Endothelial cell of umbilical vein (primary cell): Measurements from ENCODE around the gene SPATS1. TPM values are rescaled to one million over a fixed set of nuclear protein-coding genes. Genes with fewer than 3 reads are reported as not detected.
"Not testable (repeated sequence)": the region's sequence is repeated elsewhere in the genome, so short reads cannot be mapped to it uniquely, and the experiment has no call there.

ENCODE experiments used
- BruUV-seq: library from RNA; stranded (reverse); fragments of 400-500 nt; replicated peaks from 2 replicates; lab custom pipeline; 2021; lab: Mats Ljungman, UMichigan
- CTCF ChIA-PET: fragments of 300-600, 350-600 bp; sonication (Branson Sonifier 250); formaldehyde crosslinking; loops from one replicate; lab custom pipeline; 2021; ENCODE audit warnings: antibody characterized with exemption, inconsistent platforms; lab: Charles Lee
- POLR2A ChIA-PET: fragments of 300-600, 350-600 bp; sonication (Branson Sonifier 250); formaldehyde crosslinking; loops from one replicate; lab custom pipeline; 2021; ENCODE audit warnings: antibody characterized with exemption, inconsistent platforms; lab: Charles Lee
- DNase-seq: peaks from one replicate; pipeline ENCODE4 v3.0.0-alpha.2; 2011; ENCODE audit warnings: low read depth, low spot score
- FAIRE-seq: peaks from 2 replicates; lab custom pipeline; 2011; peaks lifted over from hg19 to GRCh38; lab: Jason Lieb, UNC
- H2AFZ ChIP-seq: 2 replicates; pipeline ENCODE4 v1.6.0; 2012; ENCODE audit warnings: low read depth, low read length, control low read depth, inconsistent platforms
- H3K27ac ChIP-seq: 2 replicates; pipeline ENCODE4 v1.5.1; 2011; ENCODE audit warnings: low read depth, mild to moderate bottlenecking, control low read depth, low read length, moderate library complexity; ENCODE audit not compliant: insufficient read depth
- H3K27me3 ChIP-seq, 2 experiments: 2 replicates each; pipeline versions ENCODE4 v1.6.0 to v1.6.1; 2011; ENCODE audit warnings: low read length in 2 of 2, mixed read lengths in 1 of 2; ENCODE audit not compliant: control insufficient read depth in 2 of 2, insufficient read depth in 2 of 2
- H3K36me3 ChIP-seq, 2 experiments: 2 replicates in 1 of 2; 3 replicates in 1 of 2; pipeline ENCODE4 v1.5.1; 2011; ENCODE audit warnings: low read length in 2 of 2, mild to moderate bottlenecking in 1 of 2, moderate library complexity in 1 of 2; ENCODE audit not compliant: control insufficient read depth in 2 of 2, insufficient read depth in 2 of 2; ENCODE audit errors: extremely low read depth in 1 of 2
- H3K4me1 ChIP-seq: 3 replicates; pipeline ENCODE4 v1.5.1; 2011; ENCODE audit warnings: mild to moderate bottlenecking, low read length; ENCODE audit not compliant: control insufficient read depth, insufficient read depth; ENCODE audit errors: extremely low read depth
- H3K4me2 ChIP-seq: 2 replicates; pipeline ENCODE4 v1.6.1; 2011; ENCODE audit warnings: low read length, control low read depth, mixed read lengths; ENCODE audit not compliant: insufficient read depth
- H3K4me3 ChIP-seq, 3 experiments: fragments of 200-600 bp in 1 of 3; sonication (generic), shearing (Covaris generic) in 1 of 3; replicated peaks in 1 of 3; 2 replicates each; pipeline ENCODE4 v1.5.1; 2011 to 2016; ENCODE audit warnings: control low read depth in 3 of 3, low read length in 3 of 3, mild to moderate bottlenecking in 2 of 3, inconsistent platforms in 1 of 3, low read depth in 1 of 3, moderate library complexity in 1 of 3; ENCODE audit not compliant: insufficient read depth in 1 of 3
- H3K79me2 ChIP-seq: 2 replicates; pipeline ENCODE4 v1.6.0; 2012; ENCODE audit warnings: low read length, inconsistent platforms; ENCODE audit not compliant: control insufficient read depth, insufficient read depth
- H3K9ac ChIP-seq: replicated peaks from 2 replicates; pipeline ENCODE3; 2011; ENCODE audit warnings: low read length, control low read depth; ENCODE audit not compliant: insufficient read depth; ENCODE audit errors: extremely low read depth
- H3K9me1 ChIP-seq: replicated peaks from 3 replicates; pipeline ENCODE4 v1.6.0; 2011; ENCODE audit warnings: mild to moderate bottlenecking, low read length; ENCODE audit not compliant: control insufficient read depth, insufficient read depth; ENCODE audit errors: extremely low read depth
- H3K9me3 ChIP-seq: replicated peaks from 2 replicates; pipeline ENCODE4 v1.5.1; 2012; ENCODE audit warnings: low read length, inconsistent platforms; ENCODE audit not compliant: control insufficient read depth, insufficient read depth
- H4K20me1 ChIP-seq: replicated peaks from 2 replicates; pipeline ENCODE3; 2011; ENCODE audit warnings: mild to moderate bottlenecking, low read length; ENCODE audit not compliant: control insufficient read depth, insufficient read depth; ENCODE audit errors: extremely low read depth
- CTCF ChIP-seq, 2 donors: IDR thresholded peaks; 1 replicate in 1 of 2; 2 replicates in 1 of 2; pipeline ENCODE4 v1.5.1; 2011; ENCODE audit warnings: low read length in 2 of 2, mild to moderate bottlenecking in 2 of 2, moderate library complexity in 2 of 2, control low read depth in 1 of 2, inconsistent platforms in 1 of 2, low read depth in 1 of 2; ENCODE audit not compliant: insufficient read depth in 1 of 2; ENCODE audit errors: extremely low read depth in 1 of 2
- EZH2 ChIP-seq: IDR thresholded peaks from 2 replicates; pipeline ENCODE4 v1.6.1; 2012; ENCODE audit warnings: borderline replicate concordance, low read depth, mild to moderate bottlenecking, moderate library complexity, low read length, inconsistent platforms; ENCODE audit not compliant: severe bottlenecking
- FOS ChIP-seq: IDR thresholded peaks from 2 replicates; pipeline ENCODE4 v1.6.1; 2011; ENCODE audit warnings: mild to moderate bottlenecking, low read length, moderate library complexity, borderline replicate concordance; ENCODE audit not compliant: insufficient read depth
- GATA2 ChIP-seq: IDR thresholded peaks from 2 replicates; pipeline ENCODE4 v1.7.0; 2011; ENCODE audit warnings: low read depth, mild to moderate bottlenecking, moderate library complexity, mixed read lengths, low read length; ENCODE audit not compliant: insufficient read length, insufficient read depth
- JUN ChIP-seq: IDR thresholded peaks from 2 replicates; pipeline ENCODE4 v1.6.1; 2011; ENCODE audit warnings: borderline replicate concordance, low read depth; ENCODE audit not compliant: insufficient read length, insufficient read depth
- MAX ChIP-seq: IDR thresholded peaks from 2 replicates; pipeline ENCODE4 v1.6.1; 2011; ENCODE audit not compliant: insufficient read depth, insufficient read length
- MYC ChIP-seq: IDR thresholded peaks from one replicate; pipeline ENCODE4 v1.6.1; 2011; ENCODE audit warnings: mild to moderate bottlenecking, low read depth, low read length
- POLR2A ChIP-seq: IDR thresholded peaks from 2 replicates; pipeline ENCODE4 v1.6.1; 2012; ENCODE audit warnings: low read depth, mild to moderate bottlenecking, control low read depth, low read length
- POLR2AphosphoS5 ChIP-seq: IDR thresholded peaks from 2 replicates; pipeline ENCODE4 v1.6.1; 2012; ENCODE audit warnings: low read depth, mild to moderate bottlenecking, control low read depth, low read length, moderate library complexity; ENCODE audit not compliant: insufficient read depth
- dilution Hi-C: fragments of 300-500 bp; cut with MboI; formaldehyde crosslinking; loops from one replicate; pipeline ENCODE4 v1.15.0; 2019; ENCODE audit warnings: low sequenced_read_pairs; ENCODE audit not compliant: extremely low pct_ligation_motif_present
- intact Hi-C: fragments of 100-400 bp; cut with micrococcal nuclease; formaldehyde crosslinking; loops from one replicate; pipeline ENCODE4 v1.10.0; 2022
- polyA plus RNA-seq, 4 experiments: library from polyadenylated mRNA; depleted of rRNA in 3 of 4; stranded (reverse) in 3 of 4; unstranded in 1 of 4; fragments of >200 nt; gene quantifications; 2 replicates each; pipeline versions ENCODE4 v1.2.1 to v1.2.3, GENCODE V29; 2011 to 2012; ENCODE audit warnings: missing spikeins in 1 of 4
- total RNA-seq: library from RNA; stranded (reverse); gene quantifications from 2 replicates; pipeline ENCODE4 v1.2.3, GENCODE V29; 2021

SPATS1 gene
- total and polyA plus RNA-seq, 2 donors (not counting 3 experiments of a cell fraction or from before 2014, with no cell fraction given) = not detected

- DNase-seq (no peak), FAIRE-seq (no peak)
- H2AFZ ChIP-seq = no peak overlapping the region
- H3K27me3 ChIP-seq = peaks cover 3 to 8% of the 10 kb centered on the region in 2 experiments
- no peaks in the 10 kb centered on the region for H3K79me2 ChIP-seq
- ChIA-PET CTCF (no interaction called here), POLR2A (no interaction called here)
- H3K4me2 ChIP-seq = no peak overlapping the region
- TF ChIP-seq CTCF (IDR thresholded peaks at IDR 0.05; ENCODE audit: extremely low read depth in 1 of 2, insufficient read depth in 1 of 2, low read depth in 1 of 2, low read length in 2 of 2) (no peak), POLR2AphosphoS5 (no peak), POLR2A (no peak), MYC (no peak), MAX (no peak), FOS (no peak), JUN (no peak), GATA2 (no peak), EZH2 (no peak)
- no peaks in the 10 kb centered on the region for H4K20me1 ChIP-seq
- H3K9me1 ChIP-seq = no peaks in the 10 kb centered on the region
- dilution Hi-C loops = no loop called here
- H3K9ac ChIP-seq = no peak overlapping the region
- no TSS peak for BruUV-seq
- no peak overlapping the region for H3K27ac ChIP-seq
- H3K4me3 ChIP-seq = no peak overlapping the region
- intact Hi-C loops = no loop called here
- H3K9me3 ChIP-seq = no peaks in the 10 kb centered on the region
- no peaks in the 10 kb centered on the region for H3K4me1 ChIP-seq
- no peaks in the 10 kb centered on the region for H3K36me3 ChIP-seq
Observed at GRCh38 chr6:44349904-44350649, 7.6 kb downstream of the SPATS1 start.

- FAIRE-seq, H3K27me3 ChIP-seq, H3K36me3 ChIP-seq, H3K27ac ChIP-seq, H3K9me1 ChIP-seq, BruUV-seq, H3K4me3 ChIP-seq, dilution Hi-C loops, H3K4me2 ChIP-seq, H3K79me2 ChIP-seq, H3K9ac ChIP-seq, H3K4me1 ChIP-seq, CTCF ChIA-PET, H4K20me1 ChIP-seq, intact Hi-C loops, H2AFZ ChIP-seq, POLR2A ChIA-PET, DNase-seq, H3K9me3 ChIP-seq: not testable (repeated sequence)
Observed at GRCh38 chr6:44350650-44350994, 8.2 kb downstream of the SPATS1 start.
